ENCODE measurements around the gene SYT1. TPM values are rescaled to one million over a fixed set of nuclear protein-coding genes. Genes with fewer than 3 reads are reported as not detected.

Gene SYT1
- total and polyA plus RNA-seq, 4 donors, result 0.53 to 0.84 (median 0.64) TPM

DNA sequence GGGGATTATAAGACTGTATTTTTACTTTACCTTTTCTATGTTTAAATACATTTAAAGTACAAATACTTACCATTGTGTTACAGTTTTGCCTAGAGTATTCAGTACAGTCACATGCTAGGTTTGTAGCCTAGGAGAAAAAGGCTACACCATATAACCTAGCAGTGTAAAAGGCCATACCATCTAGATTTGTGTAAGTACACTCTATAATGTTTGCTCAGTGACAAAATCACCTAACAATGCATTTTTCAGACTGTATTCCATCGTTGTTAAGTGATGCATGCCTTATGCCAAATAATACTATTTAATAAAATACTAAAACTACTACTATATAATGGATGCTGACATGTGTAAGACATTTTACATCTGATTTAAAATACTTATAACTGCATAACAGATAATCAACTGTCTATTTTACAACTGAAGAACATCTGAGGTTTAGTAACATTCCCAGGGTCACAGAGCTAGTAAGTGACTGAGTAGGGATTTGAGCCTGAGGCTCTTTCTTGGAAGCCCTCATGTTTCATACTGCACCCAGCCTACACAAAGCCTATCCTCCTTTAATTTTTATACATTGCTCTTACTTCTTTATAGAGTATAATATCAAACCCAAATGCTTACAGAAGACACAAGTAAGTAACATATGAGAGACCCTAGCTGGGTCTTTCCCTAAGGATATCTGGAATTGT is 296.8 kb downstream of the SYT1 start:
- WGBS, result 42% methylated on average over 1 of the region's 1 CpG
- Histone ChIP-seq H3K9ac (ENCODE audit: low read depth in 1 of 2, low read length in 2 of 2) (no peak overlapping the region), H3K4me3 (ENCODE audit: low read depth in 1 of 3, low read length in 3 of 3) (no peak overlapping the region), H3K4me1 (ENCODE audit: control insufficient read depth in 4 of 4, insufficient read depth in 4 of 4, low read length in 3 of 4) (no peaks in the 10 kb centered on the region), H3K27ac (ENCODE audit: low read depth in 1 of 2, low read length in 2 of 2) (no peak overlapping the region), H3K9me3 (ENCODE audit: control insufficient read depth in 4 of 4, low read length in 3 of 4) (no peaks in the 10 kb centered on the region), H3K36me3 (ENCODE audit: control insufficient read depth in 4 of 4, insufficient read depth in 3 of 4, low read depth in 1 of 4, low read length in 3 of 4) (no peaks in the 10 kb centered on the region), H3K27me3 (ENCODE audit: control insufficient read depth in 4 of 4, insufficient read depth in 4 of 4, low read length in 3 of 4) (no peaks in the 10 kb centered on the region)
- DNase-seq (ENCODE audit: low spot score), result no peak
- no peak for TF ChIP-seq TAF1 (conservative IDR thresholded peaks at IDR 0.05)
- no peak for TF ChIP-seq GABPA (IDR thresholded peaks at IDR 0.05 in 1 of 2, conservative IDR thresholded peaks at IDR 0.05 in 1 of 2)
- TF ChIP-seq, protein P1, sequence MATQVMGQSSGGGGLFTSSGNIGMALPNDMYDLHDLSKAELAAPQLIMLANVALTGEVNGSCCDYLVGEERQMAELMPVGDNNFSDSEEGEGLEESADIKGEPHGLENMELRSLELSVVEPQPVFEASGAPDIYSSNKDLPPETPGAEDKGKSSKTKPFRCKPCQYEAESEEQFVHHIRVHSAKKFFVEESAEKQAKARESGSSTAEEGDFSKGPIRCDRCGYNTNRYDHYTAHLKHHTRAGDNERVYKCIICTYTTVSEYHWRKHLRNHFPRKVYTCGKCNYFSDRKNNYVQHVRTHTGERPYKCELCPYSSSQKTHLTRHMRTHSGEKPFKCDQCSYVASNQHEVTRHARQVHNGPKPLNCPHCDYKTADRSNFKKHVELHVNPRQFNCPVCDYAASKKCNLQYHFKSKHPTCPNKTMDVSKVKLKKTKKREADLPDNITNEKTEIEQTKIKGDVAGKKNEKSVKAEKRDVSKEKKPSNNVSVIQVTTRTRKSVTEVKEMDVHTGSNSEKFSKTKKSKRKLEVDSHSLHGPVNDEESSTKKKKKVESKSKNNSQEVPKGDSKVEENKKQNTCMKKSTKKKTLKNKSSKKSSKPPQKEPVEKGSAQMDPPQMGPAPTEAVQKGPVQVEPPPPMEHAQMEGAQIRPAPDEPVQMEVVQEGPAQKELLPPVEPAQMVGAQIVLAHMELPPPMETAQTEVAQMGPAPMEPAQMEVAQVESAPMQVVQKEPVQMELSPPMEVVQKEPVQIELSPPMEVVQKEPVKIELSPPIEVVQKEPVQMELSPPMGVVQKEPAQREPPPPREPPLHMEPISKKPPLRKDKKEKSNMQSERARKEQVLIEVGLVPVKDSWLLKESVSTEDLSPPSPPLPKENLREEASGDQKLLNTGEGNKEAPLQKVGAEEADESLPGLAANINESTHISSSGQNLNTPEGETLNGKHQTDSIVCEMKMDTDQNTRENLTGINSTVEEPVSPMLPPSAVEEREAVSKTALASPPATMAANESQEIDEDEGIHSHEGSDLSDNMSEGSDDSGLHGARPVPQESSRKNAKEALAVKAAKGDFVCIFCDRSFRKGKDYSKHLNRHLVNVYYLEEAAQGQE (IDR thresholded peaks at IDR 0.05), result no peak

DNA sequence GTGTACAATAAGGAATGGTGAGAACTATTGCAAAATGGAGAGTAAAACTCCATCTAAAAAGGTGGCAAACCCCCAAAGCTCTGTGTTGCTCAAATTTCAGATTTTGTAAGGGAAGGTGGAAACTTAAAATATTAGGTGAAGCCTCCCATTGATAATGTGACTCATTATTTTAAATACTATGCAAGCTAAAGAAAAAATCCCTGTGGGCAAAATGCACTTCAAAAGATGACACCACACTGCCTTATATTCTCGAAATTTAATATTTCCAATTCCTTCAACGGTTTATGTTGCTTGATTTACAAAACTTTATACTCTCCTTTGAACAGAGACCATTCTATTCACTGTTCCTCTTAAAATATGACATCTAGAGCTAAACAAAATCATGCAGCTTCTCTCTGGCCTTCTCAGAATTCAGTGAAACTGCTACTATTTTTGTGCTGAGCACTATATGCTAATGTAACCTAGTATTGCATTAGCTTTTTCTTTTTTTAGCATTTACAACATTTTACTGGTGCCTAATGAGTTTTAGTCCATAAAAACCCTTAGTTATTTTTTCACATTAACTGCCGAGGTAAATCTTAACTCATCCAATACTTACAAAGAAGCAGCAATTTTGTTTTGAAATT is 297.7 kb downstream of the SYT1 start:
- H3K27ac ChIP-seq (ENCODE audit: low read depth in 1 of 2, low read length in 2 of 2), result no peak overlapping the region
- no peak overlapping the region for H3K4me3 ChIP-seq (ENCODE audit: low read depth in 1 of 3, low read length in 3 of 3)
- TF ChIP-seq RXRA (IDR thresholded peaks at IDR 0.05), result no peak
- no peak for TF ChIP-seq SP1 (IDR thresholded peaks at IDR 0.05)
- no peaks in the 10 kb centered on the region for H3K36me3 ChIP-seq (ENCODE audit: control insufficient read depth in 4 of 4, insufficient read depth in 3 of 4, low read depth in 1 of 4, low read length in 3 of 4)
- H3K4me1 ChIP-seq (ENCODE audit: control insufficient read depth in 4 of 4, insufficient read depth in 4 of 4, low read length in 3 of 4), result no peaks in the 10 kb centered on the region
- 67% methylated on average over 3 of the region's 3 CpGs for WGBS
- H3K27me3 ChIP-seq (ENCODE audit: control insufficient read depth in 4 of 4, insufficient read depth in 4 of 4, low read length in 3 of 4), result no peaks in the 10 kb centered on the region
- no peak for DNase-seq (ENCODE audit: low spot score)
- no peaks in the 10 kb centered on the region for H3K9me3 ChIP-seq (ENCODE audit: control insufficient read depth in 4 of 4, low read length in 3 of 4)
- no peak overlapping the region for H3K9ac ChIP-seq (ENCODE audit: low read depth in 1 of 2, low read length in 2 of 2)

DNA sequence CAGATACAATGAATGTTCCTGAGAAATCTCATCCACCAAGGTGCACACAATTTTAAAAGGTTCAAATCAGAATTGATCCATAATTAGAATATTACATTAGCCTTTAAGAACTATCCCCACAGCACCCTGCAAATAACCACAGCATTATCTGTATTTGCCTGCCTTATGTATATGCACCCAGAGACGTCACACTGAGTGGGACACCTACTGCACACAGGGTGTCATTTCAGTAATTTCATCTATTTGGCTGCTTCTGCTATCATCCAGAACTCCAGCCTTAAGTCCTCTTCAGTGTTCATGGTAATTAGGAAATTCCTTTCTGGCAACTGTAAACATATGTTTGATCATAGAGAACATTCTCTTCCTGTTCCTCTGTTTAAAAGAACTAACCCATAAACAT is 298.4 kb downstream of the SYT1 start:
- DNase-seq (ENCODE audit: low spot score), result no peak
- no peak overlapping the region for H3K27ac ChIP-seq (ENCODE audit: low read depth in 1 of 2, low read length in 2 of 2)
- TF ChIP-seq FOXA2 (IDR thresholded peaks at IDR 0.05) (no peak), RXRA (IDR thresholded peaks at IDR 0.05) (no peak)
- no peaks in the 10 kb centered on the region for H3K9me3 ChIP-seq (ENCODE audit: control insufficient read depth in 4 of 4, low read length in 3 of 4)
- WGBS, result 66% methylated on average over 1 of the region's 1 CpG
- no peaks in the 10 kb centered on the region for H3K36me3 ChIP-seq (ENCODE audit: control insufficient read depth in 4 of 4, insufficient read depth in 3 of 4, low read depth in 1 of 4, low read length in 3 of 4)
- H3K27me3 ChIP-seq (ENCODE audit: control insufficient read depth in 4 of 4, insufficient read depth in 4 of 4, low read length in 3 of 4), result no peaks in the 10 kb centered on the region
- H3K4me3 ChIP-seq (ENCODE audit: low read depth in 1 of 3, low read length in 3 of 3), result no peak overlapping the region
- no peak overlapping the region for H3K9ac ChIP-seq (ENCODE audit: low read depth in 1 of 2, low read length in 2 of 2)
- no peaks in the 10 kb centered on the region for H3K4me1 ChIP-seq (ENCODE audit: control insufficient read depth in 4 of 4, insufficient read depth in 4 of 4, low read length in 3 of 4)

DNA sequence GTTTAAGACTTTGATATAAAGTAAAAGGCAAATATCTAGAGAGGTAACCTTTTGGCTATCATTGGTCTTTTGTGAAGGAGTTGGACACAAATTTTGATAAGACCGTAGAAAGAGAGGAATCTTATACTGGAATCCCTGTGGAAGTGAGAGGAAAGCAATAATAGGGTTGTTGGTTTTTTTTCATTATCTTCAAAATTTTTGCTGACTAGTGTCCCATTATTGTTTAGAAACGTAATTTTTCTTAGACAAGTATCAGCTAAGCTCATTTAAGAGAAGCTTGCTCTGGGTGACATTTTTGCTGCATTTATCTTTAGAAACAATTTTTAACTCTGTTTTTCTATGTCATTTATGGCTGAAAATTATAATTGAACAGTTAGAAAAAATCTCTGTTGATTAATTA is 300.3 kb downstream of the SYT1 start:
- 72% methylated on average over 2 of the region's 2 CpGs for WGBS
- Histone ChIP-seq H3K9me3 (ENCODE audit: control insufficient read depth in 4 of 4, low read length in 3 of 4) (no peaks in the 10 kb centered on the region), H3K4me3 (ENCODE audit: low read depth in 1 of 3, low read length in 3 of 3) (no peak overlapping the region), H3K9ac (ENCODE audit: low read depth in 1 of 2, low read length in 2 of 2) (no peak overlapping the region), H3K27me3 (ENCODE audit: control insufficient read depth in 4 of 4, insufficient read depth in 4 of 4, low read length in 3 of 4) (no peaks in the 10 kb centered on the region), H3K27ac (ENCODE audit: low read depth in 1 of 2, low read length in 2 of 2) (no peak overlapping the region), H3K4me1 (ENCODE audit: control insufficient read depth in 4 of 4, insufficient read depth in 4 of 4, low read length in 3 of 4) (no peaks in the 10 kb centered on the region), H3K36me3 (ENCODE audit: control insufficient read depth in 4 of 4, insufficient read depth in 3 of 4, low read depth in 1 of 4, low read length in 3 of 4) (no peaks in the 10 kb centered on the region)
- TF ChIP-seq, protein P2, sequence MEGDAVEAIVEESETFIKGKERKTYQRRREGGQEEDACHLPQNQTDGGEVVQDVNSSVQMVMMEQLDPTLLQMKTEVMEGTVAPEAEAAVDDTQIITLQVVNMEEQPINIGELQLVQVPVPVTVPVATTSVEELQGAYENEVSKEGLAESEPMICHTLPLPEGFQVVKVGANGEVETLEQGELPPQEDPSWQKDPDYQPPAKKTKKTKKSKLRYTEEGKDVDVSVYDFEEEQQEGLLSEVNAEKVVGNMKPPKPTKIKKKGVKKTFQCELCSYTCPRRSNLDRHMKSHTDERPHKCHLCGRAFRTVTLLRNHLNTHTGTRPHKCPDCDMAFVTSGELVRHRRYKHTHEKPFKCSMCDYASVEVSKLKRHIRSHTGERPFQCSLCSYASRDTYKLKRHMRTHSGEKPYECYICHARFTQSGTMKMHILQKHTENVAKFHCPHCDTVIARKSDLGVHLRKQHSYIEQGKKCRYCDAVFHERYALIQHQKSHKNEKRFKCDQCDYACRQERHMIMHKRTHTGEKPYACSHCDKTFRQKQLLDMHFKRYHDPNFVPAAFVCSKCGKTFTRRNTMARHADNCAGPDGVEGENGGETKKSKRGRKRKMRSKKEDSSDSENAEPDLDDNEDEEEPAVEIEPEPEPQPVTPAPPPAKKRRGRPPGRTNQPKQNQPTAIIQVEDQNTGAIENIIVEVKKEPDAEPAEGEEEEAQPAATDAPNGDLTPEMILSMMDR (IDR thresholded peaks at IDR 0.05; ENCODE audit: low read depth, low read length, missing input control), result no peak
- TF ChIP-seq RXRA (IDR thresholded peaks at IDR 0.05) (no peak), FOXA1 (IDR thresholded peaks at IDR 0.05) (no peak), HNF4G (IDR thresholded peaks at IDR 0.05) (no peak), GABPA (IDR thresholded peaks at IDR 0.05 in 1 of 2, conservative IDR thresholded peaks at IDR 0.05 in 1 of 2) (no peak), RAD21 (IDR thresholded peaks at IDR 0.05) (no peak), HNF4A (conservative IDR thresholded peaks at IDR 0.05) (no peak), JUND (IDR thresholded peaks at IDR 0.05) (no peak)
- TF ChIP-seq, protein P3, sequence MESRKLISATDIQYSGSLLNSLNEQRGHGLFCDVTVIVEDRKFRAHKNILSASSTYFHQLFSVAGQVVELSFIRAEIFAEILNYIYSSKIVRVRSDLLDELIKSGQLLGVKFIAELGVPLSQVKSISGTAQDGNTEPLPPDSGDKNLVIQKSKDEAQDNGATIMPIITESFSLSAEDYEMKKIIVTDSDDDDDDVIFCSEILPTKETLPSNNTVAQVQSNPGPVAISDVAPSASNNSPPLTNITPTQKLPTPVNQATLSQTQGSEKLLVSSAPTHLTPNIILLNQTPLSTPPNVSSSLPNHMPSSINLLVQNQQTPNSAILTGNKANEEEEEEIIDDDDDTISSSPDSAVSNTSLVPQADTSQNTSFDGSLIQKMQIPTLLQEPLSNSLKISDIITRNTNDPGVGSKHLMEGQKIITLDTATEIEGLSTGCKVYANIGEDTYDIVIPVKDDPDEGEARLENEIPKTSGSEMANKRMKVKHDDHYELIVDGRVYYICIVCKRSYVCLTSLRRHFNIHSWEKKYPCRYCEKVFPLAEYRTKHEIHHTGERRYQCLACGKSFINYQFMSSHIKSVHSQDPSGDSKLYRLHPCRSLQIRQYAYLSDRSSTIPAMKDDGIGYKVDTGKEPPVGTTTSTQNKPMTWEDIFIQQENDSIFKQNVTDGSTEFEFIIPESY (IDR thresholded peaks at IDR 0.05), result no peak
- DNase-seq (ENCODE audit: low spot score), result no peak

All from liver (tissue), 9 donors.